ENCODE data around the gene SLC27A4.

DNA sequence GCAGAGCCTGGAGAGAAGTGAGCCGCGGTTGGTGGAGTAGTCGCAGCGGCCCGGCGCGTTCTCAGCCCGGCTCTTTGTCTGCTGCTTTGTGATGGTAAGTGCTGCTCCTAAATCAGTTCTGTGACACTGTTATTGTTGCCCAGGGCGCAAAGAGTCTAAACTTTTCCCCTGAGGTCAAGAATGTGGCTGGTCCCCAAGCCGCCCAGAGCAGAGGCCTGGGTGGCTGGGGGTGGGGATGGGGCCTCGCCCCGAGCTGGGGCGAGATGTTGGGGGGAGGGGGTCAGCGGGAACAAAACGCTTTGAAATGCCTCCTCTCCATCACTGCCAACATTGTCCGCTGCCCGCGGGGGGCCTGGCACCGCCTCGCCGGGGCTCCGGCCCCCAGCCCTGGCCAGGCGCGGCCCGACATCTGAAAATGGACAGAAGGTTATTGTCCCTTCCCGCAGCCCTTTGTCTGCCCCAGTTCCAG, 68.7 kb downstream of the SLC27A4 start:
- TF ChIP-seq POLR2A (IDR thresholded peaks at IDR 0.05; ENCODE audit: low read depth, low read length) (no peak), POLR2AphosphoS5 (IDR thresholded peaks at IDR 0.05; ENCODE audit: low read depth, low read length) (no peak), TAF1 (IDR thresholded peaks at IDR 0.05; ENCODE audit: low read depth, low read length) (no peak)
